Measurements from ENCODE around the gene UST.
"Not testable (repeated sequence)": the region's sequence is repeated elsewhere in the genome, so short reads cannot be mapped to it uniquely, and the experiment has no call there.

UST gene

GRCh38 chr6:149094934-149095351 is 348.1 kb downstream of the UST start:
- DNase-seq, result no peak

GRCh38 chr6:149095842-149096241 is 349.0 kb downstream of the UST start:
- DNase-seq, result no peak

- no peak for DNase-seq
These were observed 351.0 kb downstream of the UST start for GRCh38 chr6:149097794-149098193.

GRCh38 chr6:149098700-149099276 is 352.0 kb downstream of the UST start:
- no peak for DNase-seq

- no peak for DNase-seq
These were observed 355.5 kb downstream of the UST start for GRCh38 chr6:149102324-149102723.

GRCh38 chr6:149103950-149104349 is 357.1 kb downstream of the UST start:
- DNase-seq, result not testable (repeated sequence)

- DNase-seq, result no peak
These were observed 360.7 kb downstream of the UST start for GRCh38 chr6:149107520-149107919.

- DNase-seq, result no peak
These were observed 361.4 kb downstream of the UST start for GRCh38 chr6:149108038-149108748.

GRCh38 chr6:149108749-149109100 is 361.9 kb downstream of the UST start:
- no peak for DNase-seq

- no peak for DNase-seq
These were observed 362.7 kb downstream of the UST start for GRCh38 chr6:149109397-149110070.

GRCh38 chr6:149111556-149112115 is 364.8 kb downstream of the UST start:
- DNase-seq, result peak in 1 of 2 donors; percentile 73

- DNase-seq, result no peak
These were observed 366.1 kb downstream of the UST start for GRCh38 chr6:149112976-149113375.

GRCh38 chr6:149114167-149114566 is 367.3 kb downstream of the UST start:
- DNase-seq, result no peak

GRCh38 chr6:149118737-149119653 is 372.2 kb downstream of the UST start:
- no peak for DNase-seq

GRCh38 chr6:149122850-149123821 is 376.3 kb downstream of the UST start:
- no peak for DNase-seq

GRCh38 chr6:149125309-149125708 is 378.5 kb downstream of the UST start:
- DNase-seq, result no peak
